22Rv1 (cell line): ENCODE results near the gene GPHA2.

Source experiments
- H3K27ac ChIP-seq: fragments of 450-650 bp; 2 replicates; pipeline ENCODE4 v1.5.1; 2017
- ZFX ChIP-seq: fragments of 450-650 bp; IDR thresholded peaks from 2 replicates; pipeline ENCODE4 v1.6.1; 2017; ENCODE audit warnings: antibody characterized with exemption, borderline replicate concordance
- TF ChIP-seq, protein P1 (sequence below): fragments of 450-650 bp; IDR thresholded peaks from 2 replicates; pipeline ENCODE4 v1.5.1; 2017; ENCODE audit warnings: mild to moderate bottlenecking

The GPHA2 gene

GRCh38 chr11:64911142-64911541 is 24.6 kb downstream of the GPHA2 start:
- TF ChIP-seq ZFX = no peak
- TF ChIP-seq, protein P1, sequence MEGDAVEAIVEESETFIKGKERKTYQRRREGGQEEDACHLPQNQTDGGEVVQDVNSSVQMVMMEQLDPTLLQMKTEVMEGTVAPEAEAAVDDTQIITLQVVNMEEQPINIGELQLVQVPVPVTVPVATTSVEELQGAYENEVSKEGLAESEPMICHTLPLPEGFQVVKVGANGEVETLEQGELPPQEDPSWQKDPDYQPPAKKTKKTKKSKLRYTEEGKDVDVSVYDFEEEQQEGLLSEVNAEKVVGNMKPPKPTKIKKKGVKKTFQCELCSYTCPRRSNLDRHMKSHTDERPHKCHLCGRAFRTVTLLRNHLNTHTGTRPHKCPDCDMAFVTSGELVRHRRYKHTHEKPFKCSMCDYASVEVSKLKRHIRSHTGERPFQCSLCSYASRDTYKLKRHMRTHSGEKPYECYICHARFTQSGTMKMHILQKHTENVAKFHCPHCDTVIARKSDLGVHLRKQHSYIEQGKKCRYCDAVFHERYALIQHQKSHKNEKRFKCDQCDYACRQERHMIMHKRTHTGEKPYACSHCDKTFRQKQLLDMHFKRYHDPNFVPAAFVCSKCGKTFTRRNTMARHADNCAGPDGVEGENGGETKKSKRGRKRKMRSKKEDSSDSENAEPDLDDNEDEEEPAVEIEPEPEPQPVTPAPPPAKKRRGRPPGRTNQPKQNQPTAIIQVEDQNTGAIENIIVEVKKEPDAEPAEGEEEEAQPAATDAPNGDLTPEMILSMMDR = no peak
- H3K27ac ChIP-seq = no peak overlapping the region

GRCh38 chr11:64910451-64911093 is 25.1 kb downstream of the GPHA2 start:
- TF ChIP-seq, protein P1 = no peak
- no peak for TF ChIP-seq ZFX

GRCh38 chr11:64909653-64910343 is 25.9 kb downstream of the GPHA2 start:
- no peak overlapping the region for H3K27ac ChIP-seq
- no peak for TF ChIP-seq ZFX
- TF ChIP-seq, protein P1 = no peak

More at GRCh38 chr11:64910451-64911093, 25.1 kb downstream of the GPHA2 start:
- H3K27ac ChIP-seq = no peak overlapping the region

GRCh38 chr11:64908766-64909165 is 26.9 kb downstream of the GPHA2 start:
- TF ChIP-seq ZFX = no peak
- TF ChIP-seq, protein P1 = no peak

GRCh38 chr11:64906314-64906635 is 29.4 kb downstream of the GPHA2 start:
- H3K27ac ChIP-seq = no peak overlapping the region
- TF ChIP-seq, protein P1 = no peak
- TF ChIP-seq ZFX = no peak

More at GRCh38 chr11:64908766-64909165, 26.9 kb downstream of the GPHA2 start:
- H3K27ac ChIP-seq = no peak overlapping the region

- no peak overlapping the region for H3K27ac ChIP-seq
- no peak for TF ChIP-seq ZFX
- TF ChIP-seq, protein P1 = no peak
Observed at GRCh38 chr11:64905516-64906313, 30.0 kb downstream of the GPHA2 start.
